GM10266 (cell line): Measurements from ENCODE around the gene ZNF727.
"Not testable (repeated sequence)": the region's sequence is repeated elsewhere in the genome, so short reads cannot be mapped to it uniquely, and the experiment has no call there.

ENCODE experiments used
- DNase-seq: peaks from one replicate; pipeline ENCODE4 v3.0.0; 2012; ENCODE audit errors: extremely low spot score
- TF ChIP-seq, protein P1 (sequence below): IDR thresholded peaks from 2 replicates; pipeline ENCODE4 v1.5.1; 2012; ENCODE audit warnings: mild to moderate bottlenecking, low read depth; ENCODE audit not compliant: control insufficient read depth, insufficient read depth; ENCODE audit errors: missing control alignments

The ZNF727 gene

DNA sequence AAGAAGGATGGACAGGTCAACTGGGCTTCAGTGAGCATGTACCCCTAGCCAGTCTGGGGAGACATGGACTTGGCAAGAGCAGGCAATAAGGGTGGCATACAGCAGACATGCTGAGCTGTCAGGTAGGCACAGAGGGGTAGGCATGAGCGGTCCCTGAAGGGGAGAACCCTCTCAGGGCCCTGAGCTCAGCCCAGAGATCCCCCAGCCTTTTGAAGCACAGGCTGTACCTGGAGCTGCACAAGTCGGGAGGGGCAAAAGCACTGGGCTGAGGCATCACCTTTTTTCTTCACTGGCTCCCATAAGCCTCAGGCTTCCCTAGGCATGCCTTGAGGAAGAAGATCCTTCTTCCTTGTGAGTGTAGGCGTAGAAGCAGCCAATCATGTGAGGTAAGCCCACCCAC lies 42.3 kb downstream of the ZNF727 start:
- DNase-seq, result no peak
- TF ChIP-seq, protein P1, sequence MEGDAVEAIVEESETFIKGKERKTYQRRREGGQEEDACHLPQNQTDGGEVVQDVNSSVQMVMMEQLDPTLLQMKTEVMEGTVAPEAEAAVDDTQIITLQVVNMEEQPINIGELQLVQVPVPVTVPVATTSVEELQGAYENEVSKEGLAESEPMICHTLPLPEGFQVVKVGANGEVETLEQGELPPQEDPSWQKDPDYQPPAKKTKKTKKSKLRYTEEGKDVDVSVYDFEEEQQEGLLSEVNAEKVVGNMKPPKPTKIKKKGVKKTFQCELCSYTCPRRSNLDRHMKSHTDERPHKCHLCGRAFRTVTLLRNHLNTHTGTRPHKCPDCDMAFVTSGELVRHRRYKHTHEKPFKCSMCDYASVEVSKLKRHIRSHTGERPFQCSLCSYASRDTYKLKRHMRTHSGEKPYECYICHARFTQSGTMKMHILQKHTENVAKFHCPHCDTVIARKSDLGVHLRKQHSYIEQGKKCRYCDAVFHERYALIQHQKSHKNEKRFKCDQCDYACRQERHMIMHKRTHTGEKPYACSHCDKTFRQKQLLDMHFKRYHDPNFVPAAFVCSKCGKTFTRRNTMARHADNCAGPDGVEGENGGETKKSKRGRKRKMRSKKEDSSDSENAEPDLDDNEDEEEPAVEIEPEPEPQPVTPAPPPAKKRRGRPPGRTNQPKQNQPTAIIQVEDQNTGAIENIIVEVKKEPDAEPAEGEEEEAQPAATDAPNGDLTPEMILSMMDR, result no peak

DNA sequence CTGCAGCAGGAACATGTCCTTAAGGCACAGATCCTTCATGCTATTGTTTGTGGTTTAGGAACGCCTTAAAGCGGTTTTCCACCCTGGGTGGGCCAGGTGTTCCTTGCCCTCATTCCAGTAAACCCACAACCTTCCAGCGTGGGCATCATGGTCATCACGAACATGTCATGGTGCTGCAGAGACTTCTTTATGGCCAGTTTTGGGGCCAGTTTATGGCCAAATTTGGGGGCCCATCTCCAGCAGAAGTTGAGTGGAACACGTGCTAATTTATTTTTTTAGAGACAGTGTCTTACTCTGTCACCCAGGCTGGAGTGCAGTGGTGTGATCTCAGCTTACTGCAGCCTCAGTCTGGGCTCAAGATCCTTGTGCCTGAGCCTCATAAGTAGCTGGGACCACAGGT lies 43.6 kb downstream of the ZNF727 start:
- DNase-seq, result not testable (repeated sequence)
